DMS79 treated with DMSO at 0.1 percent for 48 hours (cell line): ENCODE data around the gene RAB36.

Source experiments
- DNase-seq: peaks from one replicate; lab custom pipeline; 2025; lab: John Stamatoyannopoulos, UW

The RAB36 gene, protein sequence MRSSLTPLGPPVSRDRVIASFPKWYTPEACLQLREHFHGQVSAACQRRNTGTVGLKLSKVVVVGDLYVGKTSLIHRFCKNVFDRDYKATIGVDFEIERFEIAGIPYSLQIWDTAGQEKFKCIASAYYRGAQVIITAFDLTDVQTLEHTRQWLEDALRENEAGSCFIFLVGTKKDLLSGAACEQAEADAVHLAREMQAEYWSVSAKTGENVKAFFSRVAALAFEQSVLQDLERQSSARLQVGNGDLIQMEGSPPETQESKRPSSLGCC

DNA sequence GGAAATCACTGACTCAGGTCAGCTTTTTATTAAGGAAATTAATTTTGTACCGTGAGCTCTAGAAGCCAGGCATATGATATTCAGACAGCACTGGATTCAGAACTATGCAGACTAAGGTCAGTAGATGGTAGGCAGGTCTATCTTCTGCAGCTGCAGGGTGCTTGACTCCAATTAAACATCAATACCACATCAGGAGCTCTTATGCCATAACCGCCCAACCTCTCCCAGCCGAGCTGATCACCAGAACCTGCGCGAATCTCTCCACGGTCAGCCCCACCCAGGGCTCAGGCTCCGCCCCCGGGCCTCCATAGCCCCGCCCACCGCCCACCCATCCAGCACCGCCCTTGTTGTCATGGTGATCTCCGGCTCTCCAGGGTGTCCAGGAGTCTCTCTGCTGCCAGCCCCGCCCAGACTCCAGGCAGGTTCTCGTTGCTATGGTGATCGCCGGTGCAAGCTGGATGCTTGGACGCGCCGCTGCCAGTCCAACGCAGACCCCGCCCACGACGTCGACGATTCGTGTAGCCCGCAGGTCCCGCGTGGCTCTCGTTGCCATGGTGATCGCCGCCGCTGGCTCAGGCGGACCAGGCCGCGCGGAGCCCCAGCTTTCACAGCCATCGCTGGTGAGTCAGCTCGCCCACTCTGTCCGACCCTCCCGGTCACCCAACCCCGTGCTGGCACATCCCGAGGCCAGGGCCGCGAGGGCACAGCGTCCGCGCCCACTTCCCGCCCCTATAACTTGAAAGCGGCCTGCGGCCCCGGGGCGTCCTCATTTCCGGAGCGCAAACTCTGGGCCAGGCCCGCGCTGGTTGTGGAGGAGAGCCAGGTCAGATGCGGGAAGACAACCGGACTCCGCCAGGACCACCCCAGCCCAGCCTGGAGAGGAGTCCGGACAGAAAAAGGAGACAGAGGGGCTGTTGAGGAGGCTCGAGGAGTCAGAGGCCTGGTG lies at the start of gene RAB36:
Gene RAB36, plus strand, starts transcription at position 546 of the 946 bp plus-strand sequence. CDS start 1,140 bp downstream, outside the sequence.
- DNase-seq = peak; percentile 91

DNA sequence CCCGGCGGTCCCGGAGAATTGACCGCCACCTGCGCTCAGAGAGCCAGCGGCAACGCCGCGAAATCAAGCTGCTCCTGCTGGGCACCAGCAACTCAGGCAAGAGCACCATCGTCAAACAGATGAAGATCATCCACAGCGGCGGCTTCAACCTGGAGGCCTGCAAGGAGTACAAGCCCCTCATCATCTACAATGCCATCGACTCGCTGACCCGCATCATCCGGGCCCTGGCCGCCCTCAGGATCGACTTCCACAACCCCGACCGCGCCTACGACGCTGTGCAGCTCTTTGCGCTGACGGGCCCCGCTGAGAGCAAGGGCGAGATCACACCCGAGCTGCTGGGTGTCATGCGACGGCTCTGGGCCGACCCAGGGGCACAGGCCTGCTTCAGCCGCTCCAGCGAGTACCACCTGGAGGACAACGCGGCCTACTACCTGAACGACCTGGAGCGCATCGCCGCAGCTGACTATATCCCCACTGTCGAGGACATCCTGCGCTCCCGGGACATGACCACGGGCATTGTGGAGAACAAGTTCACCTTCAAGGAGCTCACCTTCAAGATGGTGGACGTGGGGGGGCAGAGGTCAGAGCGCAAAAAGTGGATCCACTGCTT lies 49.4 kb upstream of the RAB36 start:
- DNase-seq = no peak

DNA sequence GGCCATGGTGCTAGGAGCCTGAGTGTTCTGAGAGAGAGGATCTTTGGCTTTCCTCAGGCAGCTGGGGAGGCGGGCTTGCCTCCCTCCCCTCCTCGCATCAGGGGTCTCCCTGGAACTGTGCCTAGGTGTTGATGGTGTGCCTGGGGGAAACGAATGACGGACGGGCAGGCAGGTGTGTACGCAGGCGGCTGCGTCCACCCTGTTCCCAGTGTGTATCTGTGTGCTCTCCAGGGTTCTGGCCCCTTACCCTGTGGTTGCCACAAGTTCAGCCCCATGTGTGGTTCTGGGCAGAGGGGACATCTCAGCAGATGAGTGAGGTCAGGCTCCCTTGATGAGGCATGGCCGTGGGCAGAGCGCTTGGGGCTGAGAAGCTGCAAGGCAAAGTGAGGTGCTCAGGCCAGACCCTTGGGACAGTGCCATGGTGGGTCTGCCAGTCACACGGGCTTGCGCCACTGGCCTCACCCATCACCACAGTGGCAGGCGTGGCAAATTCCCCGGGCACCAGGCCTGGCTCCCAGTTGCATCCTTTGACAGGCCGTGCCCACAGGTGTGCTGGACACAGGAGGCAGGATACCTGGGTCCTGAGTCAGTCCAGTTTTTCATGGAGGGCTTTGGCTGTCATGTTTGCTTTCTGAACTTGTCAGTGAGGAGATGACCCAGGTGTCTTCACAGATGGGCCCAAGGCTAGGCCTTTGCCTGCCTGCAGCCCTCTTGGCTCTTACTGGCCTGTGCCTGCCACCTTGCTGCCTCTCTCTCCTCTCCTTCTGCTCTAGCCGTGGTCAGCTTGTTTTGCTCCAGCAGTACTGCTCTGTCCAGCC lies 47.7 kb upstream of the RAB36 start:
- no peak for DNase-seq

DNA sequence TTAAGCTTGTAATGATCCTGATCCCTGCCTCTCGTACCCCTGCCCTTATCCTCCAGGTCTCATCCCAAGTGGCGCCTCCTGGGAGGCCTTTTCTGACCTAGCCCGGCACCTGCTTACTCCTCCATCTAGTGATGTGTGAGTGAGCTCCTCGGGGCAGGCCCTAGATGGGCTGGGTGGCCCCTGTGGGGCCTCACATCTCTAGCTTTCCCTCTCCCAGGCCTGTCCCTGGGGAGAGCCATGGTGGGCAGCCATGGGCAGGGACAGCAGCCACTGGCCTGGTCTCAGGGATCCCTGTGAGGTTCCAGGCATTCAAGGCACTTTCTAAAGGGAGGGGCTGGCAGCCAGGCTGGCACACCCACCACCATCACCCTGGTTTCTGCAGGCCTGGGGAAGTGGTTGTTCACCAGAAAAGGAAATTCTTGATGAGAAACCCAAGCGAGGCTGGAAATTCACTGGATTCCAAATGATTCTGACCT lies 47.0 kb upstream of the RAB36 start:
- DNase-seq = no peak

DNA sequence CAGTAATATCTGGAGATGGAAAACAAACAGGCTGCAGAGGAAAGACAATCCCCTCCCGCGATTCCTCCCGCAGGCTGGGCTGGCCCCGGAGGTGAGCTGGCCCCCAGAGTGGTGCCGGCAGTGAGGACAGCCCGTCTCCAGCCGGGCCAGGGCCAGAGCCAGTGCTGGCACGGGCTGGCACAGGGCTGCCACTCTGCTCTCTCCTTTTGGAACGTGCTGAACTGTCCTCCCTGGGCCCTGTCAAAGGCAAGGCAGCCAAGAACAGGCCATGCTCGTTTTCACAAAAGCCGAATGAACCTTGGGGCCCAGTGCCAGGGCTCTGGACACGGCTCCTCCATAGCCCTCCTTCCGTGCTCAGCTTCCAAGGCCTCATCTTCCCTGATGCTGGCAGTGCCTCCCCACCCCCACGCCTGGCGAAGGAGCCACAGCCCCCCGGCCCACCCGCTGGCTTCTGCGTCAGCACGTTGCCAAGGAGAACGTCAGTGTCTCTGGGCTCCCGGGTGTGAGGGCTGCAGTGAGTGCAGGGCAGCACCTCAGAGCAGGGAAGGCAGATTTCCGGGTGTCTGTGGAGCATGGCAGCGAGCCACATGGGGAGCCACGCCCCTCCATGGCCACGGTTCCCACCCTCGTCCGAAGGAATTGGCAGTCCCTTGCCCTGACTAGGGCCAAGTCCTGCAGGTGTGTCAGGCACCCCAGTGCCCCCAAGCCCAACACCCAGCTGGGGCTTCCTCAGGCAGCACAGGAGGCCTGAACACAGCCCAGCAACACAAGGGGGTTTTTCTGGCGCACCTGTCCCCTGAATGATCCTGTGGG lies 46.4 kb upstream of the RAB36 start:
- DNase-seq = no peak

DNA sequence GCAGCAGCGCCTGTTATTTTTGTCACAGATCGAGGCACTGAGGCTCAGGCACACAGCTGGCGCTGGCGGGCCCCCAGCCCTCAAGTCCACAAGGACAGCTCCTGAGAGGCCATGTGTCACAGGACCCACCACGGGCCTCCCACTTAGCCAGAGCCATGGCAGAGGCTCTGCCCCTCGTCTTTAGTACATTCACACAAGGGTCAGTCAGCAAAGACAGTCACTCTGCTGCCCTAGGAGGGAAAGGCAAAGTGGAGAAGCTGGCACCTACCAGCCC lies 45.8 kb upstream of the RAB36 start:
- DNase-seq = no peak

DNA sequence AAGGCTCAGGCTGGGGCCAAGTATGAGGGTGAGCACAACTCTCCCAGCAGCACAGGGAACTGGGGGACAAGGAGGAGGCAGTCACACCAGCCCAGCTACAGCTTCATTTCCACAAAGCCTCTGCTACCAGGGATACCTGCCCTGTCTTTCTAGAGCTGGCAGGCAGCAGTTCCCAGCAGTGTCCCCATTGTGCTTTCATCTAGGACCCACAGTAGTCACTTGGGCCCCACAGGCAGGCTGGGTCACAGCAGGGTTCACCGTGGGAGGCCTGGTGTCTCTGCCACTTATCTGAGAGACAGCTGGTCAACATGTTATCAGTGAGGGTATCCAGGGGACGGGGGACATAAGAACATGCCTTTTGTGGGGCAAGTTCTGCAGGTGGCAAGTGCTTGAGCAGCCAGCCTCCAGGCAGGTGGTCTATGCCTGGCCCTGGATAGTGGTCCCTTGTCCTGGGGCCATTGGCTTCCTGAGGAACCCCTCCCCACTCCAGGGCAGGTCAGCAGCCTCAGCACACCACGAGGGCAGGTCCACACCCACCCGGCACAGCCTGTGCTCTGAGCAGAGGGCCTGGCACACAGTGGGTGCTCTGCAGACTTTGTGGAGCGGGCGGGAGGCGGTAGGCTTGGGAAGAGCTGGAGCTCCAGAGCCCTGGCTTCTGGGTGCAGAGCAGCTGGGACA lies 45.0 kb upstream of the RAB36 start:
- no peak for DNase-seq

DNA sequence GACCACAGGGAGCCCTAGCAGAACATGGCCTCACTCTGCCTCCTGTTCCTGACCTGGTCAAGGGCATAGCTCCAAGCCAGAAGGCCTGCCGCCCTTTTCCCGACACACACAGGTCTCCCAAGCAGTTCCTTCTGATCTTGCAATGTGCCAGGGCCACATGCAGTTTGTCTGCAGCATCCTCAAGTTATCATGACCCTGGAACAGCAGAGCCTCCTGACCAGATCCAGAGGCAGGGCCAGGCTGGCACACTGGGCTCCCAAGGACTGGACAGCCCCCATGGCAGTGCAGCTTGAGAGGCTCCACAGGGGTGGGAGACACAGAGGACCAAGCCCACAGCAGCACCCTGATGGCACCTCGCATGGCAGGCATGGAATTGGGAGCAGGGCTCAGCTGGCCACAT lies 43.8 kb upstream of the RAB36 start:
- DNase-seq = no peak

DNA sequence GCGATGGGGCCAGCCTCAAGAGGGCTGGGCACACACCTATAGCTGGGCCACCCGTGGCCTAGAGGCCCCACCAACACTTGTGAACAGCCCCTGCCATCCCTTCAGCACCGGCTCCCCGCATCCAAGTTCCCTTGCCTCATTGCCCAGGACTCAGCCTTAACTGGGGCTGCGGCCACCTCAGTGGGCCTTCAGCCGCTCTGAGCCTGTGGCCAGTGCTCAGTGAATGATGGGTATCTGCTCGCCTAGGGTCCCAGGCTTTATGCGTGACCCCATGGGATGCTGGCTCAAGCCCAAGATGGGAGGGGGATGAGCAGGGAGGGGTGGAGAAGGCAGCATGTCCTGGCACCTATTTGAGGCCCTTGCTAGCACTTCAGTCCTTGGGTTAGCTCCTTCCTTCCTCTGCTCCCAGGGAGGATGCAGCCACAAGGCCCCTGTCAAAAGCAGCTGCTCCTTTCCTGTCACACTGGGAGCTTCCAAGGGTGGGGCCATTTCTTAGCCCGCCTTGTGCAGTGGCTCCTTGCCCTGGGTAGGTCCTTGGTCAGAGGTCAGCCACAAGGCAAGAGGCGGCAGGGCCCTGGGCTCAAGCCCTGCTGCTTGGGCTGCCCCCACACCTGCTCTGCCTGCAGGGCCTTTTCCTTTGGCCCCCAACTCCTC lies 43.1 kb upstream of the RAB36 start:
- DNase-seq = no peak

DNA sequence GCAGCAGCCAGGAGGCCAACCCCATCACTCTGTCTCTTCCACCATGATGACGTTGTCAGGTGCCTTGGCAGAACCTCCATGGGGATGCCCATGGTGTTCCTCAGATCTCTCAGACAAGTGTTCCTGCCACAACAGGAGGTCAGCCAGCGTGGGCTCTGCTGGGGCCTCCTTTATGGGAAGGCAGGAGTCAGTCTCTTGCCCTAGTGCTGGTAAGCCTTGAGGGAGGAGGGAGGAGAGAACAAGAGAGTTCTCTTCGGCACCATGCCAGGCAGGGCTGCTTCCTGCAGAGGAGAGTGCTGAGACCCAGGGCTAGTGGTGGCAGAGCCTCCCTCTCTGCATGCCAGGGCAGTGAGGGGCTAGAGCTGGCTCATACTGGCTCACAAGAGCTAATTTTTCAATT lies 42.5 kb upstream of the RAB36 start:
- no peak for DNase-seq

DNA sequence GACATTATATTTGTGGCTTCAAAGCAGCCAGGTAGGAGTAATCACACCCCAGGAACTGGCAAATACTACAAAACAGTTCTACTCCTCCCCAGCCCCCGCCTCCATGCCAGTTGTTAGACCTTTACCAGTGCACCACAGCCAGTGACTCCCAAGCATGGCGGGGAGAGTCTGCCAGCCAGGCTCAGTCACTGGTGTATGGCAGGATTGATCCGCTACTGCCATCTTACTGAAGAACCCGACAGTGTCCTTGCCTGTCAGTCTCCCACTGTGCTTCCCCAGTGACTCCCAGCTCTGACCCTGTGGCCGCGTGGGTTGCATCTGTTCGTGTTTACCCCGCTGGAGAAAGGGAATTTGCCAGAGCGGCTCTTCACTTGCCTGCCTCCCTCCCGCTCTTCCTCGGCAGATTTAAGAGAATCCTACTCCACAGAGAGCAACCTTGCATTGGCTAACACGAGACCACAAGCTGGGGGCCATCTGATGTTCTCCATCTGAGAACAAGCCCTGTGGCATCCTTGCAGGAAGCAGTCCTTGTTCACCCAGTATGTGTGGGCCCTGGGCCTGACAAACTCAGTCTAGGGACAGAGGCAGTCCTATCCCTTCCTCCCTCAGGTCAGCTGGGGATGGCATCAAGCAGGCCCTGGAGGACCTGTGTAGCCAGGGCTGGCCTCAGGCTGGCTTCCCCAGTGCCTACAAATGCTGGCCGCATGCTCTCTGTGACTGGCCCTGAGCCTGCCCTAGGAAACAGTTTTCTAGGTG lies 41.9 kb upstream of the RAB36 start:
- DNase-seq = no peak

DNA sequence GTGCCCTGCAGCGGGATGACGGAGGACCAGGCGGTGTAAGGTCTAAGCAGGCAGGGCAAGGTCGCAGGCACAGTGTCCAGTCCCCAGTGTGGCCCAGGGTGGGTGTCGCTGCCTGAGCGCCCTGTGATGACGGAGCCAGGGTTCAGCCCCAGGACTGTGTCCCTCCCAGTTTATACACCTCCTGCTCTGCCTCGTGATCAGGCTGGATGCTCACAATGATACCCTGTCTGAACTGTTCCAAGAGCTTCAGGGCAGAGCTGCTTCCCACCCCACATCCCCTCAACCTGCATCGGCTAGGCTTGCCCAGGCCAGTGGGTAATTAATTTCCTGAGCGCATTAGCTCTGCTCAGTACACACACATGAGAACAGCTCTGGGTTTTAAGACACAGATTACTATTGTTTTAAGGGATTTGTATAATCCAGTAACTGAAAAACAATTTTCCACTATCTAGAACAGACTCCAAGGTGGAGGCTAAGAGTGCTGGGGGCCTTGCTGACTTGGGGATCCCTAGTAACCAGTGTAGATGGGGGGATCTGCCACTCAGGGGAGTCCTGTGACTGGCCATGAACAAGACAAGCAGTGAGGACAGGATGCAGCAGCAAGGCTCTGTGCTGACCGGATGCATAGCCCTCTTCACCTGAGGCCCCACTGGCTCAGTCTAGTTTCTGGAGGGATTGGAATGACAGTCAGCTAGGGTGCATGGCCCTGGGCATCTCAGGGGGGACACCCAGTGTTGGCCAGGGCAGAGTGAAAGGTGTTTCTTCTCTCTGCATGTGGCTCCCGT lies 40.9 kb upstream of the RAB36 start:
- no peak for DNase-seq

DNA sequence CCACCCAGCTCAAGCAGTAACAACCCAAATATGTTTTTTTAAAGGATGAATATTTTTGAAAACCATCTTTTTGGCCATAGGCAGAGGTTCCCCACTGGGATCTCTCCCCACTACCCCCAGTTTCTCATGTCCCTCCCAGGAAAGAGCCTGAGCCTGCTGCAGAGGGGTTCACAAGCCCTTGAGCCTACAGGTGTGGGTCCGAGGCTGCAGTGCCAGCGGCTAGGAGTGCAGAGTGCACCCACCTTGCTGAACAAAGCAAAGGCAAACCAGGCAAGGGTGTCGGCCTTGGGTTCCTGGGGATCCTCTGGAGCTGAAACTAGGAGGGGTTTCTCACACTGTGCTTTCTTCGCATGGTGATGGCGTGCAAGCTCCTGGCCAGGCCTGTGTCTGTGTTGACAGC lies 40.0 kb upstream of the RAB36 start:
- DNase-seq = no peak

DNA sequence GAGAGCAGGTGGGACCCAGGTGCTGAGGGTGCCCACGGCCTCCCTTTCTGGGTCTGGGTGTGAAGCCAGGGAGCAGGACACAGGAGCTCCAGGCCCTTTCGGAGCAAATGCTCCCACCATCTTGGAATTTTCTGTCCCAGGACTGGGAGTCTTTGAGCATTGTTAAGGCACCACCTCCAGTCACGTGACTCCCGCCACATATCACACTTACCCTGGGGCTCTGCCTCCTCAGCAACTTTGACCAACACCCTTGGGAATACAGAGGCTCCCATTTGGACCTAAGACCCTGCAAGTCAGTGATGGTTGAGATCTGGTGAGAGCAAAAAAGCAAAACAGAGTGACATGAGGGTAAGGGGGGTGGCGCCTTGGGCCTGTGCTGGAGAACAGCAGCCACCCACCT lies 39.4 kb upstream of the RAB36 start:
- DNase-seq = no peak

DNA sequence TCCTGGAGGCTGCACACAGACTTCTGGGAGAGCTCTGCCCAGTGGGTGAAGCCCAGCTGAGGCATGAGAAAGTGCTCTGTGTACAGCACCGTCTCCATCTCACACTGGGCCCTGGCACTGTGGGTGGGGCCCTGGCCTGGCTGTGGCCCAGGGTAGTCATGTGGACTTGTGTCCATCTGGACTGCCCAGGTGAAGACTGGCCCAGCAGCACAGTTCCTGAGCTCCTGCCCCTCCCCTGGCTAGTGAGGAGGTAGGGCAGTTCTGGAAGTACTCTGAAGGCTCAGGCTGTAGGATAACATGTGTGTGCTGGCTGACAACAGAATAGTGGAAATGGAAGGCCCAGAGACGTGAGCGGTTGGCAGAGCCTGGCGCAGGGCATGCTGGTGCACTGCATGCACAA lies 38.9 kb upstream of the RAB36 start:
- no peak for DNase-seq

DNA sequence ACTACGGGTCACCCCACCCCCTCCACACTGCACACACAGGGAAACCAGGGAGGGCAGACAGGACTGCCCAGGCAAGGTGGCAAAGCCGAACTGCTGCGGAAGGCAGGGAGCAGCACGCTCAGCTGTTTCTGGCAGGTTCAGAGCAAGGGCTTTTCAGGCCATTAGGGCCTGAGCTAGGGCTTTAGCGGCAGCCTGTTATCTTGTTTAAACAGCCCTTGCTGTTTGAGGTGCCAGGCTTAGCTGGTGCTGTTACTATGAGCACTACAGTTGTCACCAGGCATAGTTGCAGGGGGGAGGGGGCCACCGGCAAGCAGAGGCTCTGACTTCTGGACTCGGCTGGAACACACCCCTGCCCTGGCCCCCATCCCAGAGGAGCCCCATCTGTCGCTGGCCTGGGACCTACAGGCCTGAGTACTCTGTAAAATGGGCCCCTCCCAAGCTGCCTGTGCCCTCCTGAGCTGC lies 38.3 kb upstream of the RAB36 start:
- DNase-seq = no peak

DNA sequence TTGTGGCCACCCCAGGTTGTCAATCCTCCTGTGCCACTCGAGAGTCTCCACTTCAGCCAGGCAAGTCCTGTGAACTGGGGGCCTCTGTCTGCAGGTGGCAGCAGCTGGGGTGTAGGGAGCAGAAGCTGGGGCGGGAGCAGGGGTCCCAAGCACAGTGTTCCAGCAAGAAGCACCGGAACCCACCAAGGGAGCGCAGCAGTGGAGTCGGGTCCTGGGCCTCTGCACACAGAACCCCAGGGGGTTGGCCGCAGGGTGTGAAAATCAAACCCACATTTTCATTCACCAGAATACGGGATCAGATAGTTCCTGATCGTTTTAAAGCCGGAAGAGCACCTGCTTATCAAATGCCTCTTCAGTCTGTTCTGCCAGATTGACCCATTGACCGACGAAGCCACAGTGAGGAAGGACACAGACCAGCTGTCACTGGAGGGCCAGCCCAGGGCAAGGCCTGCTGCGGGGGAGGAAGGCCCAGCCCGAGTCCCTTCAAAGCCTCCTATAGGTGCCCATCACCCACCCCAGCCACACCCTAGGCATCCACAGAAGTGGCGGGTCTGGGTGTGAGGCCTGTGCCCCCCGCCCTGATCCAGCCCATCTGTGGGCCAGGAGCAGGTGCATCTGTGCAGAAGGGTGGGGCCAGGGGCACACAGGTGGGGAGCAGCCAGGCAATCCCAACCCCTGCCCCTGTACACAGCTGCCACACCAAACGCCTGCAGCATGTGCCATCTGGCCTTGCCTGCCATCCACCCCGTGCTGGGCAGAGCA lies 37.6 kb upstream of the RAB36 start:
- no peak for DNase-seq
